HFFc6 (cell line): Measurements from ENCODE around the gene RPS29. TPM values are rescaled to one million over a fixed set of nuclear protein-coding genes. Genes with fewer than 3 reads are reported as not detected.
A peak's percentile ranks its signal among the peaks of the same experiment; 100 is the strongest.

Experiments used
- DNase-seq: peaks from one replicate; pipeline ENCODE4 v3.0.0-alpha.2; 2018
- H3K27ac Mint-ChIP-seq: 2 replicates; pipeline ENCODE4 v1.8.0; 2020; ENCODE audit warnings: mild to moderate bottlenecking, mixed read lengths
- H3K27me3 Mint-ChIP-seq: 2 replicates; pipeline ENCODE4 v1.8.0; 2021; ENCODE audit warnings: mild to moderate bottlenecking, moderate library complexity, mixed read lengths; ENCODE audit not compliant: insufficient read depth
- H3K36me3 Mint-ChIP-seq: 2 replicates; pipeline ENCODE4 v1.8.0; 2021; ENCODE audit warnings: low read depth, mixed read lengths
- H3K4me1 Mint-ChIP-seq: 2 replicates; pipeline ENCODE4 v1.8.0; 2020; ENCODE audit warnings: low read depth, mixed read lengths
- H3K4me3 Mint-ChIP-seq: 2 replicates; pipeline ENCODE4 v1.8.0; 2020; ENCODE audit warnings: mild to moderate bottlenecking, moderate library complexity, mixed read lengths
- H3K9me3 Mint-ChIP-seq: 2 replicates; pipeline ENCODE4 v1.8.0; 2020; ENCODE audit warnings: mild to moderate bottlenecking, mixed read lengths
- total RNA-seq, 6 experiments: library from RNA; stranded (reverse); fragmentation: NEBNext Ultra II Directional; extraction: Animal tissue kit (Norgen Biotek cat#: 25700); gene quantifications; 2 replicates in 1 of 6; 3 replicates in 5 of 6; pipeline ENCODE4 v1.2.3, GENCODE V29; 2021
- TF ChIP-seq, protein P1 (sequence below): fragments of 200-600 bp; sonication (generic); IDR thresholded peaks from 2 replicates; pipeline ENCODE4 v1.5.0; 2021; ENCODE audit warnings: antibody characterized with exemption, mild to moderate bottlenecking

RPS29 gene
- total RNA-seq, 6 experiments from 2014 or later = 743 to 1,241 (median 1,080) TPM

DNA sequence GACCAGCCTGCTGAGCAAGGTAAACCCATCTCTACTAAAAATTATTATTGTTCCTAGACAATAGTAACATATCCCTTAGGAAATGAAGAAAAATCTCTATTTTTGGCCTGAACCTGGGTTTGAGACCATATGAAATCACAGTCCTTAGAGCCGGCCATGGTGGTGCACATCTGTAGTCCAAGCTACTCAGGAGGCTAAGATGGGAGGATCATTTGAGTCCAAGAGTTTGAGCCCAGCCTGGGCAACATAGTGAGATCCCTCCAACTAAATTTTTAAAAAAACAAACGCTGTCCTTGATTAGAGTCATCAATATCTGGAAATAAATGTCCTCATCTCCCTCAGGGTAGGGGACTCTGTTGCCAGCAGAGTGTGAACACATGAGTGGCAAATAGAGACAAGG, 34.6 kb downstream of the RPS29 start:
- DNase-seq = no peak
- TF ChIP-seq, protein P1, sequence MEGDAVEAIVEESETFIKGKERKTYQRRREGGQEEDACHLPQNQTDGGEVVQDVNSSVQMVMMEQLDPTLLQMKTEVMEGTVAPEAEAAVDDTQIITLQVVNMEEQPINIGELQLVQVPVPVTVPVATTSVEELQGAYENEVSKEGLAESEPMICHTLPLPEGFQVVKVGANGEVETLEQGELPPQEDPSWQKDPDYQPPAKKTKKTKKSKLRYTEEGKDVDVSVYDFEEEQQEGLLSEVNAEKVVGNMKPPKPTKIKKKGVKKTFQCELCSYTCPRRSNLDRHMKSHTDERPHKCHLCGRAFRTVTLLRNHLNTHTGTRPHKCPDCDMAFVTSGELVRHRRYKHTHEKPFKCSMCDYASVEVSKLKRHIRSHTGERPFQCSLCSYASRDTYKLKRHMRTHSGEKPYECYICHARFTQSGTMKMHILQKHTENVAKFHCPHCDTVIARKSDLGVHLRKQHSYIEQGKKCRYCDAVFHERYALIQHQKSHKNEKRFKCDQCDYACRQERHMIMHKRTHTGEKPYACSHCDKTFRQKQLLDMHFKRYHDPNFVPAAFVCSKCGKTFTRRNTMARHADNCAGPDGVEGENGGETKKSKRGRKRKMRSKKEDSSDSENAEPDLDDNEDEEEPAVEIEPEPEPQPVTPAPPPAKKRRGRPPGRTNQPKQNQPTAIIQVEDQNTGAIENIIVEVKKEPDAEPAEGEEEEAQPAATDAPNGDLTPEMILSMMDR = no peak
- no peak overlapping the region for H3K27ac Mint-ChIP-seq
- no peaks in the 10 kb centered on the region for H3K36me3 Mint-ChIP-seq
- H3K4me1 Mint-ChIP-seq = peaks cover 8% of the 10 kb centered on the region
- no peak overlapping the region for H3K4me3 Mint-ChIP-seq
- no peaks in the 10 kb centered on the region for H3K9me3 Mint-ChIP-seq
- peaks cover 14% of the 10 kb centered on the region for H3K27me3 Mint-ChIP-seq

DNA sequence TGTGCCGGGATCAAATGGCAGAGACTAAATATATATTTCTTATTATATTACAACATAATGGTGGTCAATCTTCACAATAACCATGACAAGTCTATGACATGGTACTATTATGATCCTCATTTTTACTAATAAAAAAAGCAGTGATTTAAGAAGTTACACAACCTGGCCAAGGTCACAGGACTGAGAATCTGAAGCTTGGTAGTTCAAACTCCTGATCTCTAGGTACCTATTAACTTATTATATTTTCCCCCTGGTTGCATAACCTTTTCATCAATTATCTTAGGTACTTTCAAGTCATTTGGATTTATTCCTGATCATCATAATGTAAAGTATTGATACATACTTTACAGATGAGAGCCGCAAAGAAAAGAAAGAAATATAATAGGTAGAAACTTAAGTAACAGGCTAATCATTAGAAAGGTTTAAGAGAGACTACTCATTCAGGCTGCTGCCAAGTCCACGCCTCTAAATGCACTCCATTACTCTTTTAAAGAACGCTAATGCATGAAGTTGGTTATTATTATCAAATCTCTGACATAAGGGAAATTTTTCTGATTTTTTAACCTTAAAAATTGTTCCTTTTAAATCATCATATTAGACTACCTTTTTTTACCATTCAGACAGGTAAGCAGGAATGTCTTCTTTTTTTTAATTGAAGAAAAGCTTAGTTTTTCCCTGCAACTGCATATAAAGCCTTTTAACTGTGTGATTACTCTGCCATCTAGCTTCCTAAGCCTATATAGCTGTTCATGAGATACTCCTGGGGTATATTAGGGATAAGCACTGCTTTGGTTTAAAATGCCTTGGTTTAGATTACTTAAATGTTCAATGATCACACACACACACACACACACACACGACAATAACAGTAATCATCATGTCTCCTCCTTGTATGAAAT, 35.6 kb downstream of the RPS29 start:
- DNase-seq = peak; percentile 23
- Mint-ChIP-seq H3K4me1 (peaks cover 8% of the 10 kb centered on the region), H3K27ac (no peak overlapping the region), H3K4me3 (no peak overlapping the region), H3K27me3 (peaks cover 16% of the 10 kb centered on the region), H3K9me3 (no peaks in the 10 kb centered on the region), H3K36me3 (no peaks in the 10 kb centered on the region)
- TF ChIP-seq, protein P1 = peak; percentile 46; the same call in 1 of the 2 replicates

DNA sequence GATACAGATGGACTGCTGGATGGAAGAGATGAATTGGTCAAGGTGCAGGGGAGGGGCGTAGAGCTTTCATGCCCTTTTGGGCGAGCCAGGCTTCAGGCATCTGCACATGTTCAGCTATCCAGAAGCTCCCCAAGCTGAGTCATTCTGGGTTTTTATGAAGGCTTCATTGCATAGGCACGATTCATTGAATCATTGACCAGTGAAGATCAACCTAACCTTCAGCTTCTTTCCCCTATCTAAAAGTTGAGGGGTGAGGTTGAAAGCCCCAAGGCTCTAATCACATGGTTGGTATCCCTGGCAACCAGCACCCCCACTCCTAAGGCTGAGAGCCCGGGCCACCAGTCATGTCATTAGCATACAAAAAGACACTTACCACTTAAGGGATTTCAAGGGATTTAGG, 36.3 kb downstream of the RPS29 start:
- TF ChIP-seq, protein P1 = no peak
- DNase-seq = peak; percentile 46
- Mint-ChIP-seq H3K9me3 (no peaks in the 10 kb centered on the region), H3K27ac (no peak overlapping the region), H3K36me3 (no peaks in the 10 kb centered on the region), H3K27me3 (peaks cover 16% of the 10 kb centered on the region), H3K4me1 (peaks cover 11% of the 10 kb centered on the region), H3K4me3 (no peak overlapping the region)

DNA sequence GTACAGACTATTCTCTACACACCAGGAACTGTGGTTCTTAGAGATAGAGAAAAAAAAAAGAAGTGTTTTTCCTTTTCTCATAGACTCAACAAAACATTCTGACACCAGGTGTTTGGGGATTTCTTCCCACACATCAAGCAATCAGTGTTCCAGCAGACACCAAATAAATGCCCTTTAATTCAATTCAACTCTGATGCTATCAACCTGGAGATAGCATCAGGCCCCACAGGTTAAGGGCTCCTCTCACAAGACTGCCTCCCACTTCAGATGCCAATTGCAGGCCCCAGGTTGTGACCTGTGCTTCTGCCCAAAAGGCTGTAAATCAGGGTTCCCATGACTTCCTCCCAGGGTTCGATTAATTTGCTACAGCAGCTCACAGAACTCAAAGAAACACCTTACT, 36.7 kb downstream of the RPS29 start:
- Mint-ChIP-seq H3K9me3 (no peaks in the 10 kb centered on the region), H3K4me3 (no peak overlapping the region), H3K27me3 (peaks cover 17% of the 10 kb centered on the region), H3K27ac (no peak overlapping the region), H3K4me1 (peaks cover 13% of the 10 kb centered on the region), H3K36me3 (no peaks in the 10 kb centered on the region)
- no peak for DNase-seq
- TF ChIP-seq, protein P1 = no peak

DNA sequence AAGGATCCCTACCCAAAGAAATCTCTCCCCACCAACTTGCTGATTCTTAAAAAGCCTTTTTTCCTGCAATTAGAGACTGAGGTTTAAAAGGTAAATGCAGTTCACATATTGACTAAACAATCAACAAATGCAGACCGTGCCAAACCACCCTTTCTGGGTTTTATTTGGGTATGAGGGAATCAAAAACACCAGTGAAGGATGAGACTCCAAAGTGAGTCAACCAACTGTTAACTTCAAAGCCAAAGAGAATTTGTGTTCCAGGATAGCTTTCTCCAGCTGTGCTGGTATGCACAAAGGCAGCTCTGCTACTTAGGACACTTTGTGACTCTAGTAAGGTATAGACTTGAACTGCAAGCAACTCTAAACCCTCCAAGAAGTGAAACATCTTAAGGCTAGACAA, 39.4 kb downstream of the RPS29 start:
- Mint-ChIP-seq H3K4me1 (peaks cover 13% of the 10 kb centered on the region), H3K4me3 (no peak overlapping the region), H3K27ac (no peak overlapping the region), H3K9me3 (no peaks in the 10 kb centered on the region), H3K36me3 (no peaks in the 10 kb centered on the region), H3K27me3 (peaks cover 9% of the 10 kb centered on the region)
- DNase-seq = no peak
- TF ChIP-seq, protein P1 = no peak
